AG09309 (cell line): ENCODE measurements around the gene C3orf18.

ENCODE experiments used
- DNase-seq: peaks from one replicate; pipeline ENCODE4 v3.0.0-alpha.2; 2010; ENCODE audit warnings: low read depth
- H3K4me3 ChIP-seq: 2 replicates; pipeline ENCODE4 v1.5.1; 2011; ENCODE audit warnings: mild to moderate bottlenecking, low read depth, low read length, moderate library complexity; ENCODE audit not compliant: control insufficient read depth
- CTCF ChIP-seq: IDR thresholded peaks from 2 replicates; pipeline ENCODE4 v1.5.1; 2011; ENCODE audit warnings: mild to moderate bottlenecking, low read depth, low read length, inconsistent platforms; ENCODE audit not compliant: insufficient read depth, control insufficient read depth; ENCODE audit errors: missing control alignments

Gene C3orf18

DNA sequence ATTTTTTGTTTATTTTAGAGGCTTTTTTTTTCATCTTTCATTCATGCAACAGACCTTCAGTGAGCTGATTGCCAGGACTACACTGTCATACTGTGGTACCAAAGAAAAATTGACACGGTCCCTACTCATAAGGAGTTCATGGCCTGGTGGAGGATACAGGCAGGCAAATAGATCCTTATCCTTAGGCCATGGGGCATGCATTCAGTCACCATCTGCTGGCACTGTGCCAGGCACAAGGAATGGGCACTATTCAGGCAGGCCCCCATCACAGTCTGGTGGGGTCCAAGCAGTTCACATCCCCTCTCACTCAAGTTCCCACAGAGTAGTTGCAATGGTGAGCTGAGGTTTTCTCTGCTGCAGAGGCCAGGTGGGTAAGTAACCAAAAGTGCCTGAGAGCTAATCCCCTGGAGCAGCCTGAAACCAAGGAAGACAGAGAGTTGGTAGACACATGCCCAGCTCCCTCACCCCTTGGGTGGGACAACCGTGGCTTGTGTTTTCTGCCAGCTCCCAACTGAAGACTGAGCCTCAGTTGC is 26.8 kb upstream of the C3orf18 start:
- no peak for TF ChIP-seq CTCF
- DNase-seq, result no peak
- no peak overlapping the region for H3K4me3 ChIP-seq

GRCh38 chr3:50592568-50592967 is 25.0 kb upstream of the C3orf18 start:
- DNase-seq, result no peak
- TF ChIP-seq CTCF, result no peak
- H3K4me3 ChIP-seq, result no peak overlapping the region

DNA sequence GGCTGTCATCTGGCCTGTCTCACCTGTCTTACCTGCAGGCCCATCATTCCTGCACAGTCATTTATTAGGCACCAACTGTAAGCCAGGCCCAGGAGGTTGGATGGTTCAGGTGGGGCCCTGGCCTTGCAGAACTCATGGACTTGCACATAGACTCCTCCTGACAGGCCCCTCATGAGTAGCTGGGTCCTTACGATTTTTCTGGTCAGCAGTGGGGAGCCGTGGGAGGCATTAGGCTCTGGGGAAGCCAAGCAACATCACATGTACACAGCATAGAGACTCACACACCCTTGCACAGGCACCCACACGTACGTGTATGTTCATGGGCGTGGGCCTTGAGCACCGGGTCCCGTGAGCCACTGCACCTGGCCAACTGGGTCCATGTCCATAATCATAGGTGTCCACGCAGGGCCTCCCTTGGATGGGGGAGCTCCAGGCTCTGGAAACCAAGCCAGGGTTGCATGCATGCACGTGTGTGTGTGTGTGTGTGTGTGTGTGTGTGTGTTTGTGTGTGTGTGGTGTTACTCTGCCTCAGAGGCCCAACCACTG is 23.7 kb upstream of the C3orf18 start:
- no peak for TF ChIP-seq CTCF
- no peak for DNase-seq
- H3K4me3 ChIP-seq, result no peak overlapping the region

DNA sequence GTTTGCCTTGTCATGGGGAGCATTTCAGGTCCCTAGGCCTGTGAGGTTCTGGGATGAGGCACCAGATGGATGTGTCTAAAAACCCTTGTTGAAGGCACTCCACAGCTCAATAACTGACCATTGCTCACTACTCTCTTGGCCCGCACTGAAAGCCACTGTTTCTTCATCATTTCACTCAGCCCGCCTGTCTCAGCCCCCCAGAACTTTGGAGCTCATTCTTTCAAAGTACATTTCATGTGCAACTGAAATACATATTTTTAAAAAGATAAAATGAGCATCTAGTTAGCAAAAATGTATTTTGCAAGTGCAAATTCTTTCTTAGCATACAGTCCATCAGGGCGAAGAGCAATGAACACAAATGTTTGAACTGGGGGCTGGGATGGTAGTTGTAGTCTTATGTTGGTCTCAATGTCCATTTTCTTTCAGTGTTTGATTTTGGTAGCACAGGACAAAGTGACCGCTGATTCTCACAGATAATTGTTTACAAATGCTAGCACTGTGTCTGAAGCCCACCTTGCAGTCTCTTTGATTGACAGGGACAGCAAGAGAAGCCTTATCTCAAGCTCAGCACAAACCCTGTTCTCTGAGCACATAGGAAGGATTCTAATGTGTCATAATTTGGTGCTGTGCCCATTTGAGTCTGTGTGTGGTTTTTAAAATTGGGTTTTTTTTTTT is 21.3 kb upstream of the C3orf18 start:
- no peak for TF ChIP-seq CTCF
- no peak overlapping the region for H3K4me3 ChIP-seq
- DNase-seq, result no peak

DNA sequence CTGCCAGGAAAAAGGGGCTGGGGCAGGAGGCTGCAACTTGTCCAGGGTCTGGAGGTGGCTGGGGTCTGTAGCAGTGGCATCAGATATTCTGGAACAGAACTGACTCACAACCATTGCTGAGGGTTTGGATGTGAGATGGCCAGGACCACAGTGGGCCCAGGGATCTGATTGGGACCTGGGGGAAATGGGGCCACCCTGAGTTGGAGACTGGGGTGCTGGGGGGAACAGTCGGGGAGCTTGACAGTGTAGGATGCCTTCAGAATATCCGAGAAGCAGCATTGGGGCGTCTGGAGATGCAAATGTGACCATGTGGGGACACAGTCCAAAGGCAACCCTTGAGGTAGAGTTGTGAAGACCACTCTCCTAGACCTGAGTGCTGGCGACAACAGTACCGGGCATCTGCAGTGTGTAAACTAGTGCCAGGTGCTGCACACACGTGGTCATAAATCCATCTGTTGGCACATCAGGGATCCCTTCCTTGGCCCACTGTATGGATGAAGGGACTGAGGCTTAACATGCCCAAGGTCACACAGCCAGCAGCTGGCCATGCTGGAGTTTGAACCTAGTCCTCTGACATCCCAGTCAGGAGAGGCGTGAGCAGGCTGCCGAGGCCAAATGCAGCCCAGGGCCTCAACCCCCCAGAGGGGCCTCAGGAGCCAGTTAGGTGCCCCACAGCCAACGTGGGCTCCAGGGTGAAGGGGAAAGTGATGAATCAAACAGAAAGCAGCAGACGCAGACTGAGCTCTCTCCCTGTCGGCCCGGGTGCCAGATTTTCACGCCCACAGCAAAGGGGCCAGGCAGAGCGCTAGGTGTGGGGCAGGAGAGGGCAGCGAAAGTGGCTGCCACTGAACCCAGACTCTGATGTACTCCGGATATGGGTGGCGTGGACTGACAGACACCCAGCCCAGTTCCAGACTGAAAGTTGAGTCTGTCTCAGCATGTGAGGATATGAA is 20.5 kb upstream of the C3orf18 start:
- no peak for TF ChIP-seq CTCF
- no peak overlapping the region for H3K4me3 ChIP-seq
- DNase-seq, result no peak

DNA sequence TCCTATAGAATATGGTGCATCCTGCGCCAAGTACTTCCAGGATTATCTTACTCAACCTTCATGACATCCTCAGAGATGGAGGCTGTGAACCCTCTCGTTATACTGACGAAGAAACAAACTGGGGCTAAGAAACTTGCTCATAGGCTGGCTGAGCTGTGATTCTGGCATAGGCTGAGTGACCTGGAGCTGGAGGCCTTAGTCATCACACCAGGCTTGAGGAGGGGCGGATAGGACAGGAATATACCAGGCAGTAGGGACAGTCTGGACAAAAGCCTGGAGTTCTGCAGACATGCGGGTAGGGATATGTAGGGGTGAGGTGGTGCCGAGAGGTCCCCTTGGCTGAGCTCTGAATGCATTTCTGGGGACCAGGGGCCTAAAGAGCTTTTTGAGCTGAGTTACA is 19.8 kb upstream of the C3orf18 start:
- no peak for TF ChIP-seq CTCF
- no peak overlapping the region for H3K4me3 ChIP-seq
- no peak for DNase-seq
